Common myeloid progenitor, CD34-positive (primary cell): ENCODE measurements around the gene WDR86.

ENCODE experiments used
- CTCF ChIA-PET: fragments of 350-600 bp; sonication (Branson Sonifier 250); formaldehyde crosslinking; loops from one replicate; lab custom pipeline; 2021; ENCODE audit warnings: antibody characterized with exemption; lab: Charles Lee
- POLR2A ChIA-PET: fragments of 350-600 bp; sonication (Branson Sonifier 250); formaldehyde crosslinking; loops from one replicate; lab custom pipeline; 2021; ENCODE audit warnings: antibody characterized with exemption; lab: Charles Lee
- DNase-seq, 3 donors: peaks; one replicate each; pipeline versions ENCODE4 v3.0.0 to v3.0.0-alpha.2; 2013
- H3K27ac ChIP-seq, 2 experiments: 1 replicate in 1 of 2; 2 replicates in 1 of 2; pipeline ENCODE4 v1.7.0; 2013; ENCODE audit warnings: inconsistent platforms in 2 of 2, low read length in 2 of 2, mild to moderate bottlenecking in 2 of 2, low read depth in 1 of 2, moderate library complexity in 1 of 2; ENCODE audit not compliant: severe bottlenecking in 2 of 2, insufficient read depth in 1 of 2, poor library complexity in 1 of 2
- H3K27me3 ChIP-seq, 5 experiments: replicated peaks in 2 of 5; 1 replicate in 3 of 5; 2 replicates in 2 of 5; pipeline versions ENCODE4 v1.6.1 to v1.7.0; 2013; ENCODE audit warnings: low read length in 4 of 5, mild to moderate bottlenecking in 2 of 5, moderate library complexity in 2 of 5, inconsistent platforms in 1 of 5; ENCODE audit not compliant: insufficient read depth in 5 of 5, control insufficient read depth in 4 of 5
- H3K36me3 ChIP-seq, 4 experiments: 1 replicate in 2 of 4; 2 replicates in 2 of 4; pipeline versions ENCODE4 v1.6.1 to v1.7.0; 2013; ENCODE audit warnings: low read length in 3 of 4, control low read depth in 1 of 4, mild to moderate bottlenecking in 1 of 4; ENCODE audit not compliant: control insufficient read depth in 4 of 4, insufficient read depth in 4 of 4
- H3K4me1 ChIP-seq, 4 experiments: 1 replicate in 3 of 4; 2 replicates in 1 of 4; pipeline versions ENCODE4 v1.6.1 to v1.7.1; 2013; ENCODE audit warnings: low read length in 3 of 4, mild to moderate bottlenecking in 3 of 4, control low read depth in 1 of 4, inconsistent platforms in 1 of 4, moderate library complexity in 1 of 4; ENCODE audit not compliant: control insufficient read depth in 4 of 4, insufficient read depth in 4 of 4; ENCODE audit errors: control extremely low read depth in 1 of 4
- H3K4me3 ChIP-seq, 7 experiments: 1 replicate in 4 of 7; 2 replicates in 3 of 7; pipeline versions ENCODE4 v1.5.1 to v1.7.0; 2013; ENCODE audit warnings: mild to moderate bottlenecking in 7 of 7, low read length in 6 of 7, moderate library complexity in 6 of 7, inconsistent platforms in 2 of 7, low read depth in 2 of 7, control low read depth in 1 of 7; ENCODE audit not compliant: insufficient read depth in 4 of 7, control insufficient read depth in 1 of 7; ENCODE audit errors: extremely low read depth in 1 of 7
- H3K9me3 ChIP-seq, 5 experiments: 1 replicate in 4 of 5; 2 replicates in 1 of 5; pipeline versions ENCODE4 v1.6.1 to v1.7.1; 2013; ENCODE audit warnings: low read length in 4 of 5, mild to moderate bottlenecking in 2 of 5, inconsistent platforms in 1 of 5, low read depth in 1 of 5, moderate library complexity in 1 of 5; ENCODE audit not compliant: control insufficient read depth in 4 of 5, insufficient read depth in 2 of 5; ENCODE audit errors: control extremely low read depth in 1 of 5
- WGBS: methylation state at CpG from one replicate; pipeline ENCODE4 v1.1.5; 2013; ENCODE audit not compliant: insufficient coverage; 5-methylcytosine and 5-hydroxymethylcytosine counted together

The WDR86 gene

GRCh38 chr7:151406886-151407583, 2.8 kb downstream of the WDR86 start:
- over 99% methylated on average over 9 of the region's 9 CpGs for WGBS
- no peaks in the 10 kb centered on the region for H3K36me3 ChIP-seq
- H3K4me1 ChIP-seq = peaks cover 0 to 52% (median 38%) of the 10 kb centered on the region in 4 experiments
- CTCF ChIA-PET = interaction anchor here (1.3 kb wide), 1 partner anchor 35 kb away, joined by 4 read pairs; no protein-coding TSS in a partner anchor
- no peak overlapping the region for H3K4me3 ChIP-seq
- DNase-seq = no peak
- no peaks in the 10 kb centered on the region for H3K9me3 ChIP-seq
- H3K27me3 ChIP-seq = peaks cover 0 to 53% (median 23%) of the 10 kb centered on the region in 5 experiments
- no peak overlapping the region for H3K27ac ChIP-seq
- POLR2A ChIA-PET = no interaction called here

- no peak for DNase-seq
- H3K4me3 ChIP-seq = no peak overlapping the region
- WGBS = 95% methylated on average over 17 of the region's 24 CpGs
- H3K27ac ChIP-seq = no peak overlapping the region
- H3K36me3 ChIP-seq = no peaks in the 10 kb centered on the region
- peaks cover 0 to 44% (median 32%) of the 10 kb centered on the region in 4 experiments for H3K4me1 ChIP-seq
- ChIA-PET CTCF (interaction anchor here (1.6 to 1.9 kb wide), 3 partner anchors 10 to 42 kb away, joined by 4 to 5 read pairs (median 5); no protein-coding TSS in a partner anchor), POLR2A (no interaction called here)
- H3K9me3 ChIP-seq = no peaks in the 10 kb centered on the region
- H3K27me3 ChIP-seq = peaks cover 0 to 45% (median 18%) of the 10 kb centered on the region in 5 experiments
These were observed 3.6 kb downstream of the WDR86 start for GRCh38 chr7:151406051-151406875.

- ChIA-PET POLR2A (no interaction called here), CTCF (interaction anchor here (1.6 to 1.9 kb wide), 3 partner anchors 9 to 43 kb away, joined by 4 to 5 read pairs (median 5); no protein-coding TSS in a partner anchor)
- peaks cover 0 to 38% (median 12%) of the 10 kb centered on the region in 5 experiments for H3K27me3 ChIP-seq
- no peak overlapping the region for H3K4me3 ChIP-seq
- WGBS = 100% methylated on average over 8 of the region's 10 CpGs
- H3K27ac ChIP-seq = no peak overlapping the region
- no peaks in the 10 kb centered on the region for H3K36me3 ChIP-seq
- H3K9me3 ChIP-seq = no peaks in the 10 kb centered on the region
- peaks cover 0 to 37% (median 26%) of the 10 kb centered on the region in 4 experiments for H3K4me1 ChIP-seq
- no peak for DNase-seq
These were observed 4.2 kb downstream of the WDR86 start for GRCh38 chr7:151405588-151405987.

GRCh38 chr7:151405056-151405455, 4.8 kb downstream of the WDR86 start:
- Histone ChIP-seq H3K36me3 (no peaks in the 10 kb centered on the region), H3K4me3 (no peak overlapping the region), H3K9me3 (no peaks in the 10 kb centered on the region), H3K4me1 (peaks cover 0 to 32% (median 21%) of the 10 kb centered on the region in 4 experiments), H3K27me3 (peaks cover 0 to 33% (median 12%) of the 10 kb centered on the region in 5 experiments), H3K27ac (no peak overlapping the region)
- POLR2A ChIA-PET = no interaction called here
- CTCF ChIA-PET = interaction anchor here (1.6 to 1.9 kb wide), 3 partner anchors 9 to 43 kb away, joined by 4 to 5 read pairs (median 5); no protein-coding TSS in a partner anchor
- WGBS = 94% methylated on average over 9 of the region's 9 CpGs
- no peak for DNase-seq

DNA sequence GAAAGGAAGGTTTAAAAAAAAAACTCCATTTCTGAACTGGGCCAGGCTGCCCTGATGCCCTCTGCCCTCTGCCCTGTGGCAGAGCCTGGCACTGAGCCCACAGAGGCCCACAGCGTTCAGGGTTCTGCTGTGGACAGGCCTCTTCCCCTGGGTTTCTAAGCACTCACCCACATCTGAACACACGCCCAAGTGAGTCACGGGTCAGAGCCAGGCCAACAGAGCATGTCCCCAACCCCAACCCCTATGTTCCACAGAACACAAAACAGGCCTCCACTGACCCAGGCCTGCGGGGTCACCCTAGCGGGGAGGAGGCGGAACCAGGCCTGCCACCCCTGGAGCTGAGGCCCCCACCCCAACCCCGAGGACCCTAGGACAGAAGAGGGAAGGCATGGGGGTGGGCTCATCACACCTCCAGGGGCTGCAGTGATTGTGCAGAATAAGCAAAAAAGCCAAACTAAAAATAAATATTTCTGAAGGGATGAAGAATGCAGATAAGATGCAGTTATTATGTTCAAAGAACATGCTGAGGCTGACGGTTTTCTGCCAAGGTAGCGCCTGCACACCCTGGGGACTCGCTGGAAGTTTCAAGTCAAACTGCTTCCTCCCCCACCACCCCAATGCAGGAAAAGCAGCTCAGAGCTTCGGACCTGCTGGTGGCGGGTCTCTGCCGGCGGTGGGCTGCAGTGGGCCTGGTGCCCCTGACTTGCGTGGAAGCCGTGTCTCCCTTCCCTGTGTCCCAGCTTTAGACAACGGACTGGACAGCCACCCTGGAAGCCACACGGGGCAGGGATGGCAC, 5.4 kb downstream of the WDR86 start:
- no peak for DNase-seq
- Histone ChIP-seq H3K27ac (no peak overlapping the region), H3K36me3 (no peaks in the 10 kb centered on the region), H3K4me1 (peaks cover 0 to 25% (median 14%) of the 10 kb centered on the region in 4 experiments), H3K4me3 (no peak overlapping the region), H3K9me3 (no peaks in the 10 kb centered on the region), H3K27me3 (peaks cover 0 to 27% (median 12%) of the 10 kb centered on the region in 5 experiments)
- POLR2A ChIA-PET = no interaction called here
- CTCF ChIA-PET = interaction anchor here (1.9 kb wide), 1 partner anchor 11 kb away, joined by 4 read pairs; no protein-coding TSS in a partner anchor
- WGBS = 90% methylated on average over 11 of the region's 18 CpGs

GRCh38 chr7:151403764-151404163, 6.1 kb downstream of the WDR86 start:
- Histone ChIP-seq H3K4me1 (peaks cover 0 to 19% (median 8%) of the 10 kb centered on the region in 4 experiments), H3K27ac (no peak overlapping the region)

More at GRCh38 chr7:151403764-151404163, 6.1 kb downstream of the WDR86 start:
- Histone ChIP-seq H3K9me3 (no peaks in the 10 kb centered on the region), H3K4me3 (no peak overlapping the region), H3K36me3 (no peaks in the 10 kb centered on the region), H3K27me3 (peaks cover 0 to 20% (median 8%) of the 10 kb centered on the region in 5 experiments)
- ChIA-PET CTCF (no interaction called here), POLR2A (no interaction called here)
- WGBS = 99% methylated on average over 9 of the region's 9 CpGs
- DNase-seq = no peak
